C4-2B (cell line): ENCODE measurements around the gene CAMK4.

Experiments
- ZFX ChIP-seq: fragments of 450-650 bp; IDR thresholded peaks from 2 replicates; pipeline ENCODE4 v1.6.1; 2017
- TF ChIP-seq, protein P1 (sequence below): fragments of 450-650 bp; conservative IDR thresholded peaks from 2 replicates; pipeline ENCODE4 v1.5.1; 2017; ENCODE audit warnings: mild to moderate bottlenecking

- TF ChIP-seq, protein P1, sequence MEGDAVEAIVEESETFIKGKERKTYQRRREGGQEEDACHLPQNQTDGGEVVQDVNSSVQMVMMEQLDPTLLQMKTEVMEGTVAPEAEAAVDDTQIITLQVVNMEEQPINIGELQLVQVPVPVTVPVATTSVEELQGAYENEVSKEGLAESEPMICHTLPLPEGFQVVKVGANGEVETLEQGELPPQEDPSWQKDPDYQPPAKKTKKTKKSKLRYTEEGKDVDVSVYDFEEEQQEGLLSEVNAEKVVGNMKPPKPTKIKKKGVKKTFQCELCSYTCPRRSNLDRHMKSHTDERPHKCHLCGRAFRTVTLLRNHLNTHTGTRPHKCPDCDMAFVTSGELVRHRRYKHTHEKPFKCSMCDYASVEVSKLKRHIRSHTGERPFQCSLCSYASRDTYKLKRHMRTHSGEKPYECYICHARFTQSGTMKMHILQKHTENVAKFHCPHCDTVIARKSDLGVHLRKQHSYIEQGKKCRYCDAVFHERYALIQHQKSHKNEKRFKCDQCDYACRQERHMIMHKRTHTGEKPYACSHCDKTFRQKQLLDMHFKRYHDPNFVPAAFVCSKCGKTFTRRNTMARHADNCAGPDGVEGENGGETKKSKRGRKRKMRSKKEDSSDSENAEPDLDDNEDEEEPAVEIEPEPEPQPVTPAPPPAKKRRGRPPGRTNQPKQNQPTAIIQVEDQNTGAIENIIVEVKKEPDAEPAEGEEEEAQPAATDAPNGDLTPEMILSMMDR: no peak
- TF ChIP-seq ZFX: no peak
These were observed 229.6 kb downstream of the CAMK4 start for GRCh38 chr5:111453747-111454146.
